Measurements from ENCODE around the gene ANKRD6.

Gene ANKRD6

DNA sequence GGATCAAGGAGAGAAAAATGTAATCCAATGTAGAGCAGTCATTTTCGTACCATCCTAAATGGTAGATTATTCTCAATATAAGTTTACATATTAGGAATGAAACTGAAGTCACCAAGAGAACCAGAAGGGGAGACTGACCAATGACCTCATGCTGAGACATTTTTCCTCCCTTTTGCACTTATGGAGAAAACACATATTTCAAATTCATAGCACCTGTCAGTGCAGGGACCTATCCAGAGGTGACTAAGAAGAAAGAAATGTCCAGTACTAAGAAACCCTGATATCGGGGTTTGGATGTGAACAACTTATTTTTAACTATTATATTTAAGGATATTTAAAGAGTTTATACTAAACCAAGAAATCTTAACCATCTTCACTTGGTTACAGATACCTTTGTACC lies 222.2 kb downstream of the ANKRD6 start:
- H3K9ac ChIP-seq (ENCODE audit: low read length) = no peak overlapping the region
- no peaks in the 10 kb centered on the region for H3K79me2 ChIP-seq (ENCODE audit: insufficient read depth, low read length)
- H3K9me3 ChIP-seq (ENCODE audit: insufficient read depth, low read length) = no peaks in the 10 kb centered on the region
- TF ChIP-seq EZH2phosphoT487 (conservative IDR thresholded peaks at IDR 0.05; ENCODE audit: low read length) = no peak
- TF ChIP-seq, protein P1, sequence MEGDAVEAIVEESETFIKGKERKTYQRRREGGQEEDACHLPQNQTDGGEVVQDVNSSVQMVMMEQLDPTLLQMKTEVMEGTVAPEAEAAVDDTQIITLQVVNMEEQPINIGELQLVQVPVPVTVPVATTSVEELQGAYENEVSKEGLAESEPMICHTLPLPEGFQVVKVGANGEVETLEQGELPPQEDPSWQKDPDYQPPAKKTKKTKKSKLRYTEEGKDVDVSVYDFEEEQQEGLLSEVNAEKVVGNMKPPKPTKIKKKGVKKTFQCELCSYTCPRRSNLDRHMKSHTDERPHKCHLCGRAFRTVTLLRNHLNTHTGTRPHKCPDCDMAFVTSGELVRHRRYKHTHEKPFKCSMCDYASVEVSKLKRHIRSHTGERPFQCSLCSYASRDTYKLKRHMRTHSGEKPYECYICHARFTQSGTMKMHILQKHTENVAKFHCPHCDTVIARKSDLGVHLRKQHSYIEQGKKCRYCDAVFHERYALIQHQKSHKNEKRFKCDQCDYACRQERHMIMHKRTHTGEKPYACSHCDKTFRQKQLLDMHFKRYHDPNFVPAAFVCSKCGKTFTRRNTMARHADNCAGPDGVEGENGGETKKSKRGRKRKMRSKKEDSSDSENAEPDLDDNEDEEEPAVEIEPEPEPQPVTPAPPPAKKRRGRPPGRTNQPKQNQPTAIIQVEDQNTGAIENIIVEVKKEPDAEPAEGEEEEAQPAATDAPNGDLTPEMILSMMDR (IDR thresholded peaks at IDR 0.05; ENCODE audit: insufficient read depth, low read length, poor library complexity, severe bottlenecking) = no peak
- no peaks in the 10 kb centered on the region for H3F3A ChIP-seq (ENCODE audit: insufficient read depth)
- H4K20me1 ChIP-seq (ENCODE audit: low read depth, low read length) = no peaks in the 10 kb centered on the region
- H3K27ac ChIP-seq (ENCODE audit: low read depth, low read length) = no peak overlapping the region
- H2AFZ ChIP-seq (ENCODE audit: low read depth, low read length, severe bottlenecking) = no peak overlapping the region
- H3K4me2 ChIP-seq (ENCODE audit: low read depth, low read length, poor library complexity, severe bottlenecking) = no peak overlapping the region
- H3K36me3 ChIP-seq (ENCODE audit: low read length) = peaks cover 18% of the 10 kb centered on the region; the same call in 1 of the 2 replicates
- H3K4me3 ChIP-seq (ENCODE audit: insufficient read depth, low read length, poor library complexity, severe bottlenecking) = no peak overlapping the region
- H3K9me2 ChIP-seq (replicated peaks; ENCODE audit: insufficient read depth, low read length) = no peaks in the 10 kb centered on the region
- H3K27me3 ChIP-seq (ENCODE audit: low read length) = no peaks in the 10 kb centered on the region

DNA sequence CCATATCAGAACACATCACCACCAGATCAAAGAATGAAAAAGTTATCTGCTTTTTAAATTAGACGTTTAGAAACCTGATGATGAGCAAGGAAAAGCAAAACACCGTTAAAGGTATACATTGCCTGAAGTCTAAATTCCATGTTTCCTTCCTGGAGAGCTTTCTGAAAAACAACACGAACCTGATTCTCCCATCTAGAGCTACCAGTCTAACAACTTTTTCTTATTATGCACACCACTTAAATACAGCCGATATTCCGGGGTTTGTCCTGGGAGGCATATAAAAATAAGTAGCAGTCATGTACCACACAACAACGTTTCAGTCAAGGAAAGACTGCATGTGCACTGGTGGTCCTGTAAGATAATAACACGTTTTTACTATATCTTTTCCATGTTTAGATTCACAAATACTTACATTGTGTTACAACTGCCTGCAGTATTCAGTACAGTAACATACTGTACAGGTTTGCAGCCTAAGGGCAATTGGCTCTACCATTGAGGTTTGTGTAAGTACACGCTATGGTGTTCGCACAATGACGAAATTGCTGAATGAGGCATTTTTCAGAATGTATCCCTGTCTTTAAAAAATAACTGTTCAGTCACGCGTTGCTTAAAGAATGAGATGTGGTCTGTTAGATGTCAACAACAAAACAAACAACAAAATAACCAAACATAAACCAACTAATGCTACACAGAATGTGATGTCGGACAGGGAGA lies 224.7 kb downstream of the ANKRD6 start:
- Histone ChIP-seq H4K20me1 (ENCODE audit: low read depth, low read length) (no peaks in the 10 kb centered on the region), H2AFZ (ENCODE audit: low read depth, low read length, severe bottlenecking) (no peak overlapping the region), H3K9me3 (ENCODE audit: insufficient read depth, low read length) (no peaks in the 10 kb centered on the region), H3K4me3 (ENCODE audit: insufficient read depth, low read length, poor library complexity, severe bottlenecking) (no peak overlapping the region), H3K27ac (ENCODE audit: low read depth, low read length) (no peak overlapping the region), H3K9ac (ENCODE audit: low read length) (no peak overlapping the region), H3K36me3 (ENCODE audit: low read length) (peaks cover 26% of the 10 kb centered on the region; the same call in 1 of the 2 replicates), H3K27me3 (ENCODE audit: low read length) (no peaks in the 10 kb centered on the region), H3K4me2 (ENCODE audit: low read depth, low read length, poor library complexity, severe bottlenecking) (no peak overlapping the region), H3K9me2 (replicated peaks; ENCODE audit: insufficient read depth, low read length) (no peaks in the 10 kb centered on the region), H3K79me2 (ENCODE audit: insufficient read depth, low read length) (no peaks in the 10 kb centered on the region), H3F3A (ENCODE audit: insufficient read depth) (no peaks in the 10 kb centered on the region)
- TF ChIP-seq EZH2phosphoT487 (conservative IDR thresholded peaks at IDR 0.05; ENCODE audit: low read length) = no peak
- TF ChIP-seq, protein P1 (IDR thresholded peaks at IDR 0.05; ENCODE audit: insufficient read depth, low read length, poor library complexity, severe bottlenecking) = no peak

DNA sequence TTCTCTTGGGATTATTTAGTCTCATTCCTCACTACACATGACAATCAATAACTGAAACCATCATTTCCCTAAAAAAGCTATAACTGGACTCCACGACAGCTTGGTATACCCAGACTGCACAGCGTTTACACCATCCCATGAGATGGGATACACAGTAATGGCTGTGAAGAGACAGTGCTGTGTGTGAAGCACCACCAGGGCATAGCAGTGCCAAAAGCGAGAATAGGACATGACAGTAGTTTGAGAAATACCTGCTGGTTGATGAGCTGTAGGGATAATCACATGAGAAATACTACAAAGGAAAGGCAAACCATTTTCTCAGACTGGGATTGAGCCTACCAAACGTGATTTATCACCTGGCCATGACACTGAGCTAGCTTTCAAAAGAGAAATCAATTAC lies 228.0 kb downstream of the ANKRD6 start:
- no peak overlapping the region for H3K9ac ChIP-seq (ENCODE audit: low read length)
- H3K36me3 ChIP-seq (ENCODE audit: low read length) = peaks cover 17% of the 10 kb centered on the region; the same call in 1 of the 2 replicates

More for the DNA sequence above, 228.0 kb downstream of the ANKRD6 start:
- H3K4me3 ChIP-seq (ENCODE audit: insufficient read depth, low read length, poor library complexity, severe bottlenecking) = no peak overlapping the region
- no peaks in the 10 kb centered on the region for H3K27me3 ChIP-seq (ENCODE audit: low read length)
- no peaks in the 10 kb centered on the region for H3F3A ChIP-seq (ENCODE audit: insufficient read depth)
- H3K9me3 ChIP-seq (ENCODE audit: insufficient read depth, low read length) = no peaks in the 10 kb centered on the region
- no peaks in the 10 kb centered on the region for H4K20me1 ChIP-seq (ENCODE audit: low read depth, low read length)
- H3K9me2 ChIP-seq (replicated peaks; ENCODE audit: insufficient read depth, low read length) = no peaks in the 10 kb centered on the region
- no peaks in the 10 kb centered on the region for H3K79me2 ChIP-seq (ENCODE audit: insufficient read depth, low read length)
- no peak overlapping the region for H3K27ac ChIP-seq (ENCODE audit: low read depth, low read length)
- TF ChIP-seq EZH2phosphoT487 (conservative IDR thresholded peaks at IDR 0.05; ENCODE audit: low read length) = no peak
- TF ChIP-seq, protein P1 (IDR thresholded peaks at IDR 0.05; ENCODE audit: insufficient read depth, low read length, poor library complexity, severe bottlenecking) = no peak
- no peak overlapping the region for H2AFZ ChIP-seq (ENCODE audit: low read depth, low read length, severe bottlenecking)
- H3K4me2 ChIP-seq (ENCODE audit: low read depth, low read length, poor library complexity, severe bottlenecking) = no peak overlapping the region
